HL-60 (cell line): ENCODE measurements around the gene DNAJC17.

Experiments used
- CTCF ChIP-seq: IDR thresholded peaks from one replicate; pipeline ENCODE4 v1.5.1; 2011; ENCODE audit warnings: low read length, control low read depth, inconsistent platforms; ENCODE audit not compliant: insufficient read depth
- GABPA ChIP-seq: IDR thresholded peaks from 2 replicates; pipeline ENCODE4 v1.6.1; 2012; ENCODE audit warnings: low read depth
- POLR2AphosphoS5 ChIP-seq: IDR thresholded peaks from 2 replicates; pipeline ENCODE4 v1.6.1; 2012; ENCODE audit warnings: low read depth

DNA sequence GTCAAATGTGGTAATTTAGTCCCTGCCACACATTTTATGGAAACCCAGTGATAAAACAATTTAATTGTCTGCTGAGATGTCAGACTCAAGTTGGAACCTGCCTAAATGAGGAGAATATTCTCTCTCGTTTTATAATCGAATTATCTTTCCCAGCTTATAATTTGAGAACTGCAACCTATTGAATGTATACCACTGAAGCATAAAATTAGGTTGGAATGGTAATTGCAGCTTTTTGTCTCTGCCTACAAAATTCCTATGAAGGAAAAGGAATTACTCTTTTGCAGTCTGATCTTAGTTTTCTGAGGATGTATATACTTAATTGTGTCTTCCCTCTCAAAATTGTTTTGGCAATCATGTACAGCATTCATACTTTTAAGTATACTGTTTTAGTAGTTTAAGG lies 83.4 kb downstream of the DNAJC17 start:
- no peak for TF ChIP-seq CTCF
- no peak for TF ChIP-seq GABPA
- no peak for TF ChIP-seq POLR2AphosphoS5
